Kidney (tissue), 14 donors: ENCODE results near the gene MRPS7. TPM values are rescaled to one million over a fixed set of nuclear protein-coding genes. Genes with fewer than 3 reads are reported as not detected.

Source experiments
- DNase-seq, 5 donors: peaks; one replicate each; pipeline ENCODE4 v3.0.0-alpha.2; 2013 to 2020
- FAIRE-seq: peaks from 2 replicates; lab custom pipeline; 2012; peaks lifted over from hg19 to GRCh38; lab: Jason Lieb, UNC
- H3K27ac ChIP-seq, 2 donors: one replicate each; pipeline ENCODE4 v1.7.0; 2013; ENCODE audit warnings: low read depth in 2 of 2, low read length in 2 of 2, inconsistent platforms in 1 of 2
- H3K27me3 ChIP-seq: one replicate; pipeline ENCODE4 v1.7.1; 2013; ENCODE audit warnings: low read length, inconsistent platforms; ENCODE audit not compliant: control insufficient read depth, insufficient read depth
- H3K36me3 ChIP-seq, 3 donors: one replicate each; pipeline versions ENCODE4 v1.7.0 to v1.7.1; 2013; ENCODE audit warnings: low read length in 3 of 3, control low read depth in 1 of 3, inconsistent platforms in 1 of 3; ENCODE audit not compliant: insufficient read depth in 3 of 3, control insufficient read depth in 2 of 3
- H3K4me1 ChIP-seq, 3 donors: one replicate each; pipeline versions ENCODE4 v1.7.0 to v1.7.1; 2013; ENCODE audit warnings: low read length in 3 of 3, inconsistent platforms in 1 of 3, low read depth in 1 of 3; ENCODE audit not compliant: control insufficient read depth in 2 of 3, insufficient read depth in 2 of 3
- H3K4me3 ChIP-seq, 3 donors: one replicate each; pipeline versions ENCODE4 v1.7.0 to v1.8.1; 2013; ENCODE audit warnings: low read length in 3 of 3, control low read depth in 1 of 3, inconsistent platforms in 1 of 3
- H3K9ac ChIP-seq, 3 donors: one replicate each; pipeline versions ENCODE4 v1.7.0 to v1.7.1; 2013; ENCODE audit warnings: low read length in 3 of 3, control low read depth in 1 of 3, inconsistent platforms in 1 of 3
- H3K9me3 ChIP-seq, 3 donors: one replicate each; pipeline versions ENCODE4 v1.7.0 to v1.7.1; 2013; ENCODE audit warnings: low read length in 3 of 3, control low read depth in 1 of 3, inconsistent platforms in 1 of 3; ENCODE audit not compliant: control insufficient read depth in 2 of 3, insufficient read depth in 1 of 3
- CTCF ChIP-seq: IDR thresholded peaks from 3 replicates; pipeline ENCODE4 v1.5.1; 2012; ENCODE audit warnings: mild to moderate bottlenecking, moderate library complexity, borderline replicate concordance; ENCODE audit not compliant: insufficient read depth; ENCODE audit errors: extremely low read depth
- intact Hi-C: fragments of 100-400 bp; cut with DNase I; formaldehyde crosslinking; loops from one replicate; pipeline ENCODE4 v1.11.1; 2022
- polyA plus RNA-seq: library from polyadenylated mRNA; stranded (reverse); fragments of 350-450 nt; fragmentation: Illumina TruSeq; extraction: RNeasy Lipid Tissue Mini Kit (QIAGEN cat#74804); gene quantifications from one replicate; pipeline ENCODE4 v1.2.3, GENCODE V29; 2014; ENCODE audit warnings: low read depth, low replicate concordance; ENCODE audit not compliant: insufficient read depth
- total RNA-seq: library from RNA; stranded (reverse); fragmentation: NEBNext Ultra II Directional; extraction: Animal tissue kit (Norgen Biotek cat#: 25700); gene quantifications from one replicate; pipeline ENCODE4 v1.2.1, GENCODE V29; 2021
- donor health status: control.
- donor health status: control.
- donor health status: control.
- donor health status: control.
- donor health status: control.
- donor health status: DM: yes; HTN: yes; CAD: no.
- donor health status: Normal renal cell carcinoma (clear cell type).

The MRPS7 gene
- total and polyA plus RNA-seq, 2 donors from 2014 or later = 46.4 to 134 TPM

- TF ChIP-seq CTCF = no peak
- peaks cover 8 to 71% (median 45%) of the 10 kb centered on the region in 3 donors for H3K36me3 ChIP-seq
- FAIRE-seq = no peak
- peak overlapping the region in 1 of 2 donors; percentile 23 for H3K27ac ChIP-seq
- no peak overlapping the region for H3K4me3 ChIP-seq
- H3K9me3 ChIP-seq = no peaks in the 10 kb centered on the region
- DNase-seq = peak in 2 of 5 donors; percentile 37 to 70
- H3K9ac ChIP-seq = no peak overlapping the region
- no peaks in the 10 kb centered on the region for H3K27me3 ChIP-seq
- peaks cover 0 to 2% (median 0%) of the 10 kb centered on the region in 3 donors for H3K4me1 ChIP-seq
- intact Hi-C loops = no loop called here
Observed at GRCh38 chr17:75239214-75239613, 22.5 kb upstream of the MRPS7 start.

GRCh38 chr17:75239778-75240393 lies 21.8 kb upstream of the MRPS7 start:
- Histone ChIP-seq H3K4me1 (peaks cover 0 to 2% (median 0%) of the 10 kb centered on the region in 3 donors), H3K9me3 (no peaks in the 10 kb centered on the region), H3K4me3 (no peak overlapping the region), H3K27me3 (no peaks in the 10 kb centered on the region), H3K9ac (no peak overlapping the region), H3K36me3 (peaks cover 8 to 71% (median 43%) of the 10 kb centered on the region in 3 donors), H3K27ac (no peak overlapping the region)
- intact Hi-C loops = no loop called here
- DNase-seq (peak in 1 of 5 donors; percentile 41), FAIRE-seq (no peak)
- TF ChIP-seq CTCF = no peak

- no peak overlapping the region for H3K9ac ChIP-seq
Observed at GRCh38 chr17:75240394-75241142, 21.1 kb upstream of the MRPS7 start.

More at GRCh38 chr17:75240394-75241142, 21.1 kb upstream of the MRPS7 start:
- Histone ChIP-seq H3K9me3 (no peaks in the 10 kb centered on the region), H3K4me1 (peaks cover 0 to 2% (median 0%) of the 10 kb centered on the region in 3 donors), H3K36me3 (peaks cover 8 to 69% (median 39%) of the 10 kb centered on the region in 3 donors), H3K27ac (no peak overlapping the region), H3K27me3 (no peaks in the 10 kb centered on the region), H3K4me3 (no peak overlapping the region)
- FAIRE-seq (no peak), DNase-seq (peak in 4 of 5 donors; percentile 21 to 77 (median 48))
- intact Hi-C loops = no loop called here
- TF ChIP-seq CTCF = peak; percentile 41
